C4-2B (cell line): ENCODE results near the gene PYDC1.

Source experiments
- CTCF ChIP-seq: fragments of 450-650 bp; conservative IDR thresholded peaks from 2 replicates; pipeline ENCODE4 v1.5.1; 2017; ENCODE audit warnings: mild to moderate bottlenecking
- ZFX ChIP-seq: fragments of 450-650 bp; IDR thresholded peaks from 2 replicates; pipeline ENCODE4 v1.6.1; 2017

GRCh38 chr16:31256466-31256865 lies 39.5 kb upstream of the PYDC1 start:
- TF ChIP-seq CTCF, result no peak
- TF ChIP-seq ZFX, result no peak
